Measurements from ENCODE around the gene GLDC.

The GLDC gene

DNA sequence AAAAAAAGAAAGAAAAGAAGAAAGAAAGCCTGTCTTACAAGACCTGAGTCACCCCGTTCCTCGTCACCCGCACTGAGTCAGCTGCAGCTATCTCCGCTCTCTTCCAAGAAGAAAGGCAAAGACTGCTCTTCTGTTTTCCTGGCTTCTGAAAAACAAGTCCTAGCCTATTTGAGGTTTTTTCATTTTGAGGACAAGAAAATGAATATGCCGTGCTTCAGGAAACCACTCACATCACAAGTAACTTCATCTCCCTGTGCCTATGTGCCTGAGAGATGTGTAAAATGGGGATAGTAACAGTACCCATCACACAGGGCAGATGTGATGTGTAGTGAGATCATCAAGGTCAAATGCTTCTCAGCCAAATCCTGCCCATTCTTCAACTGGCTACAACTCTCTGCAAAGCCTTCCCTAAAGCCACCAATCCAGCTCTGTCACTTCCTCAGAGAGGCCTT is 78.4 kb downstream of the GLDC start:
- H3K4me3 ChIP-seq (ENCODE audit: low read depth, low read length): peak overlapping the region; percentile 48
- peak overlapping the region; percentile 66 for H2AFZ ChIP-seq (ENCODE audit: low read length, unreplicated experiment)
- no peaks in the 10 kb centered on the region for H3K79me2 ChIP-seq (ENCODE audit: control insufficient read depth, insufficient read depth, low read length, unreplicated experiment)
- peak overlapping the region; percentile 97 for H3K27ac ChIP-seq (ENCODE audit: low read depth, low read length)
- H3K27me3 ChIP-seq (ENCODE audit: insufficient read depth, low read length): no peaks in the 10 kb centered on the region
- no peaks in the 10 kb centered on the region for H3K36me3 ChIP-seq (ENCODE audit: insufficient read depth, low read length)
- H3K4me1 ChIP-seq (ENCODE audit: control insufficient read depth, insufficient read depth, low read length, unreplicated experiment): peaks cover 50% of the 10 kb centered on the region

DNA sequence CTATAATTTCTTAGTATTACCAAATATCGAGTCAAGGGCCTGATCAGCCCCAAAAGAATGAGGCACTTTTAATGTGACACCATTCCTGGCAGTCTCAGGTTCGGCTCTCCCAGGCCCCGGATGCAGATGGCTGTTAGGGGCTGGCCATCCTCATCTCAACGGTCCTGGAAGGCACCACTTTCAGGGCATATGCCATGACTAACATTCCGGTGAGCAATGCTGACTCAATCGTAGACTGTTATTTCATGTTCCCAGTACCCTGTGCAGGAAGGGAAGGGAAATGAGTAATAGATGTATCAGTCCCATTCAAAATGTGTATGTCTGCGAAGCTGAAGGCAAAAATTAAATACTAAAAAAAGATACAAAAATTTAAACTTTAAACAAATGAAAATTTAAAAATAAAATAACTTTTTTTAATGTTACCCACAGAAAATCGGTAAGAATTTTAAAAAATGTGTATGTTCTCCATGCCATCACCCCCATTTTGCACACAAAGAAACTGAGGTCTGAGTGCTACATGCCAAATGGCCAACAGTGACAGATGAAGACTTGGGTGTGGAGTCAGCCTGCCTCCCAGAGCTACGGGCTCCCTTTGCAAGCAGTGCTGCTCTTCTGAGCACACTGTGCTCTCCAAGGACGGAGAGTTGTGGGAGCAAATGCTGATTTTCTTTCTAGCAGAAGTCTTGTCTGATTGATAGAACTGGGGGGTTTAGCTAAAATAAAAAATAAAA is 79.0 kb downstream of the GLDC start:
- H3K4me3 ChIP-seq (ENCODE audit: low read depth, low read length): peak overlapping the region; percentile 59
- H3K36me3 ChIP-seq (ENCODE audit: insufficient read depth, low read length): no peaks in the 10 kb centered on the region
- H3K27me3 ChIP-seq (ENCODE audit: insufficient read depth, low read length): no peaks in the 10 kb centered on the region
- peaks cover 56% of the 10 kb centered on the region for H3K4me1 ChIP-seq (ENCODE audit: control insufficient read depth, insufficient read depth, low read length, unreplicated experiment)
- H3K79me2 ChIP-seq (ENCODE audit: control insufficient read depth, insufficient read depth, low read length, unreplicated experiment): no peaks in the 10 kb centered on the region
- H2AFZ ChIP-seq (ENCODE audit: low read length, unreplicated experiment): peak overlapping the region; percentile 53
- H3K27ac ChIP-seq (ENCODE audit: low read depth, low read length): peak overlapping the region; percentile 97

DNA sequence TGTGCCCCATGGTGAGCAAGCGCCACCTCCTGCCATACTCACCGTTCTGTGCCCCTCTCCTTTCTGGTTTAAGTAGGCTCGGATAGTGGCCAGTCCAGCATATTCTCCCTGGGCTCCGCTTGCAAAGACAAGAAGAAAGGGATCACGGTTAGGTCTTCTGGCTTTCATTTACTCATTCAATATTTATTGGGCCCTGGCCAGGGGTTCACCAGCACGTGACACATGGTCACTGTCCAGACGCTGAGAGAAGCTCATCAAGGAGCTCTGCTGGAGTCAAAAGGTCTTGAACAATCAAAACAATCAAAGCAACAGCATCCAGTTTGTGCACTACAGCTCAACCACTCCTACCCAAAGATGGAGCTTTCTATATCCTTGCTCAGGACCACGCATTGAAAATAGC is 80.2 kb downstream of the GLDC start:
- Histone ChIP-seq H3K4me1 (ENCODE audit: control insufficient read depth, insufficient read depth, low read length, unreplicated experiment) (peaks cover 57% of the 10 kb centered on the region), H3K36me3 (ENCODE audit: insufficient read depth, low read length) (no peaks in the 10 kb centered on the region), H3K27ac (ENCODE audit: low read depth, low read length) (peak overlapping the region; percentile 97), H3K79me2 (ENCODE audit: control insufficient read depth, insufficient read depth, low read length, unreplicated experiment) (no peaks in the 10 kb centered on the region), H2AFZ (ENCODE audit: low read length, unreplicated experiment) (peak overlapping the region; percentile 35), H3K4me3 (ENCODE audit: low read depth, low read length) (peak overlapping the region; percentile 28), H3K27me3 (ENCODE audit: insufficient read depth, low read length) (no peaks in the 10 kb centered on the region)

DNA sequence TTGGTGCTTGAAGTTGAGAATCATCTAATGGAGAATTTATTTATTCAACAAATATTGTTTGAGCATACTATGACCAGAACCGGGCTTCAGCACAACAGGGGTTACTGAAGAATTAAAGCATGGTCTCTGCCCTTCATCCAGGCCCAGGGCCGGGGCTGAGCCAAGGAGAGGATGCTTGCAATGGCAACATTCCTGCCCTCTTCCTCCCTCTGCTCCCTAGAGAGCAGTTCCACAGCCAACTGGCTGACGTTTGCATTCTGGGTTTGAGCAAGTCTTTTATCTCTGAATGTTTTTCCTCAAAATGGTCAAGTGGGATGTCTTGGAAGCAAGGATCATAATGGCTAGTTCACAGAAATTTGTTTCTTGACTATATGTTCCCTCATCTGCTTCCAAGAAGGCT is 80.7 kb downstream of the GLDC start:
- H3K27me3 ChIP-seq (ENCODE audit: insufficient read depth, low read length): no peaks in the 10 kb centered on the region
- peaks cover 57% of the 10 kb centered on the region for H3K4me1 ChIP-seq (ENCODE audit: control insufficient read depth, insufficient read depth, low read length, unreplicated experiment)
- peak overlapping the region; percentile 35 for H2AFZ ChIP-seq (ENCODE audit: low read length, unreplicated experiment)
- H3K36me3 ChIP-seq (ENCODE audit: insufficient read depth, low read length): no peaks in the 10 kb centered on the region
- no peaks in the 10 kb centered on the region for H3K79me2 ChIP-seq (ENCODE audit: control insufficient read depth, insufficient read depth, low read length, unreplicated experiment)
- H3K27ac ChIP-seq (ENCODE audit: low read depth, low read length): peak overlapping the region; percentile 97
- peak overlapping the region; percentile 28 for H3K4me3 ChIP-seq (ENCODE audit: low read depth, low read length)

DNA sequence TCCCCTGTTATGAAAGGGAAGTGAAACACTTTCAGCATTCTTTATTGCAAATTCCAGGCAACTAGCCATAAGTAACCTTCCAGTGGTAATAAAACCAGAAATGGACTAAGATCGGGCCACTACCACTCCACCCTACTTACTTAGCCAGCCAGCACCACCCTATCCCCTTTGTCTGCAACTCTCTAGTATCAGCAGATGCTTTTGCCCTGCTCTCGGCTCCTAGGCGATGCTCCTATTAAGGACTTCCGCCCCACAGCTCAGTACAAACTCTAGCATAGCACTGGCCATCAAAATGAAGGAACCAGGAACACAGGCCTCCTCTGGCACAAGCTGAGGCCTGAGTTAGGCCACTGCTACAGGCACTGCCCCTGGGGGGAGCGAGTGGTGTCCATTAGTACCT is 81.2 kb downstream of the GLDC start:
- peaks cover 57% of the 10 kb centered on the region for H3K4me1 ChIP-seq (ENCODE audit: control insufficient read depth, insufficient read depth, low read length, unreplicated experiment)
- no peaks in the 10 kb centered on the region for H3K27me3 ChIP-seq (ENCODE audit: insufficient read depth, low read length)
- H3K36me3 ChIP-seq (ENCODE audit: insufficient read depth, low read length): no peaks in the 10 kb centered on the region
- peak overlapping the region; percentile 97 for H3K27ac ChIP-seq (ENCODE audit: low read depth, low read length)
- no peaks in the 10 kb centered on the region for H3K79me2 ChIP-seq (ENCODE audit: control insufficient read depth, insufficient read depth, low read length, unreplicated experiment)
- peak overlapping the region; percentile 35 for H2AFZ ChIP-seq (ENCODE audit: low read length, unreplicated experiment)
- peak overlapping the region; percentile 28; the same call in 1 of the 2 replicates for H3K4me3 ChIP-seq (ENCODE audit: low read depth, low read length)

DNA sequence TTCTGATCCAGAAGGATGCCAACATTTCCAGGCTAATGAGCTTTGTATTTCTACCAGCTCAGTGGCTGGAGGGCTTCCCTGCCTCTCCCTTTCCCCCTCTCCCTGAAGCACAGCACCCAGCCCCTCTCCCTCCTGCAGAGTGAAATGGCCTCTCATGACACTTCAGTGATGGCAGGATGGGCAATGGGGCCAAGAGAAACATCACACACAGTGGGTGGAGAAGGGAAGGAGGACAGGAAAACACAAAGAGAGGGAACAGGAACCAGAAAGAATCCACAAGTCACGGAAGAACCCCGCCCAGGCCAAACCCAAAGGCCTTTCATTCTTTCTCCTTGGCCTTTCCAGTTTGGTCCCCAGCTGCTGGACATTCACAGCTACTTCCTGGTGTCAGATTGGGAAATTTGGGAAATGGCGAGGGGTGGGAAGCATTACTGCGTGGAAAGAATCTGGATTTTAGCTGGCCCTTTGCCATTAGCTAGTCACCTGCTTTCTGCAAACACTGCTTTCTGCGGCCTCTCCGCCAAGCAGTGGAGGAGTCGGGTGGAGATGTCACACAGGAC is 82.6 kb downstream of the GLDC start:
- H2AFZ ChIP-seq (ENCODE audit: low read length, unreplicated experiment): peak overlapping the region; percentile 26
- H3K27ac ChIP-seq (ENCODE audit: low read depth, low read length): peak overlapping the region; percentile 30

DNA sequence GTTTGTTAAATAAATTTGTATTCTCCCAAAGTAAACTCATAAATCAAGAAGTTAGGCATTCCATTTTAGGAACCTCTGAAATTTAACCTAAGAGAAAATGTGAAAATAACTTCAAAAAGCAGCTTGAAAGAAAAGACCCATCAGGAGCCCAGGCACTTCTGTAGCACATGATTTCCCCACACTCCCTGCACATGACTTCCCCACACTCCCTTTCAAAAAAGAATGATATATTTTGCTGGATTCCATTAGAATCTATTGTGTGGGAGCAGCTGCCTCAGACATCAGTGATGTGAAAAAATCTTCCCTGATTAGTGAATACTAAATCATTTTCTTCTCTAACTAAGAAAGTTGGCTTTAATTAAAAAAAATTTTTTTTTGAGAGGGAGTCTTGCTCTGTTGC is 83.3 kb downstream of the GLDC start:
- no peak overlapping the region for H3K4me3 ChIP-seq (ENCODE audit: low read depth, low read length)
- H3K79me2 ChIP-seq (ENCODE audit: control insufficient read depth, insufficient read depth, low read length, unreplicated experiment): no peaks in the 10 kb centered on the region
- H3K4me1 ChIP-seq (ENCODE audit: control insufficient read depth, insufficient read depth, low read length, unreplicated experiment): peaks cover 45% of the 10 kb centered on the region
- 0 out of 2 replicates have a peak overlapping the region, but pooled peaks have one; percentile 3 for H3K27ac ChIP-seq (ENCODE audit: low read depth, low read length)
- no peak overlapping the region for H2AFZ ChIP-seq (ENCODE audit: low read length, unreplicated experiment)
- peaks cover 6% of the 10 kb centered on the region; the same call in 1 of the 2 replicates for H3K36me3 ChIP-seq (ENCODE audit: insufficient read depth, low read length)
- H3K27me3 ChIP-seq (ENCODE audit: insufficient read depth, low read length): no peaks in the 10 kb centered on the region

More for the DNA sequence above, 82.6 kb downstream of the GLDC start:
- no peak overlapping the region for H3K4me3 ChIP-seq (ENCODE audit: low read depth, low read length)
- peaks cover 3% of the 10 kb centered on the region; the same call in 1 of the 2 replicates for H3K36me3 ChIP-seq (ENCODE audit: insufficient read depth, low read length)
- H3K4me1 ChIP-seq (ENCODE audit: control insufficient read depth, insufficient read depth, low read length, unreplicated experiment): peaks cover 53% of the 10 kb centered on the region
- no peaks in the 10 kb centered on the region for H3K79me2 ChIP-seq (ENCODE audit: control insufficient read depth, insufficient read depth, low read length, unreplicated experiment)
- no peaks in the 10 kb centered on the region for H3K27me3 ChIP-seq (ENCODE audit: insufficient read depth, low read length)

DNA sequence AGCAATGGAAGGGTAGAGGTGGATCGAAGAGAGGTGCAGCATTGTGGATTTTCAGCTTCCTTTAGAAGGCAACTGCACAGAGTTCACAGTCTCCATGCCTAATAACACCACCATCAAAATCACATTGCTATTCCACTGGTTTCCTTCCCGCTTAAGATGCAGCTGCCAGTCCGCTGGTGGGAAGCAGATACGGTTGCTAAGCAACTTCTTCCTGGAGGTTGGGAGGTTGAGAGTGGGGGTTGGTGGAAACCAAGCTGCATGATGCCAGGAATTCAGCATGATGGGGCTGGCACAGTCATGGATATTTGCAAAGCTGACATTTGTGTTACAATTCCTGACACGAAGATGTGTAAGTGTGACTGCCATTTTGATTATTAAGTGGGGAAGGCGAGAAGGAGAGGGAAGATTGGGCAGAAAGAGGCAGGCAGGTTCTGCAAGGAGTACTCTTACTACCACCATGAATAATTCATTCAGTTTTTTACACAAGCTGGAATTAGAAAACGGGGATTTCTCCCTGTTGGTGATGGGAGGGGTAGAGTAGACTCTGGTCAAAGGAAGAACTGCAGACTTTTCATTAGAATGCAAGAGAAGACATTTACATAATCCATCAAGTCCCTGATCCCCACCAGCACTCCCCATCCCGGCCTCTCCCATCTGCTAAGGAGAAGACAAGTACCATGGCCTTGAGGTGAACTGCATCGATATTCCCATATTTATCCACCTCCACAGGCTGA is 87.5 kb downstream of the GLDC start:
- H3K27ac ChIP-seq (ENCODE audit: low read depth, low read length): no peak overlapping the region
- no peak overlapping the region for H2AFZ ChIP-seq (ENCODE audit: low read length, unreplicated experiment)
- no peaks in the 10 kb centered on the region for H3K27me3 ChIP-seq (ENCODE audit: insufficient read depth, low read length)
- peaks cover 17% of the 10 kb centered on the region for H3K4me1 ChIP-seq (ENCODE audit: control insufficient read depth, insufficient read depth, low read length, unreplicated experiment)
- H3K79me2 ChIP-seq (ENCODE audit: control insufficient read depth, insufficient read depth, low read length, unreplicated experiment): no peaks in the 10 kb centered on the region
- H3K36me3 ChIP-seq (ENCODE audit: insufficient read depth, low read length): peaks cover 6% of the 10 kb centered on the region; the same call in 1 of the 2 replicates
- no peak overlapping the region for H3K4me3 ChIP-seq (ENCODE audit: low read depth, low read length)

DNA sequence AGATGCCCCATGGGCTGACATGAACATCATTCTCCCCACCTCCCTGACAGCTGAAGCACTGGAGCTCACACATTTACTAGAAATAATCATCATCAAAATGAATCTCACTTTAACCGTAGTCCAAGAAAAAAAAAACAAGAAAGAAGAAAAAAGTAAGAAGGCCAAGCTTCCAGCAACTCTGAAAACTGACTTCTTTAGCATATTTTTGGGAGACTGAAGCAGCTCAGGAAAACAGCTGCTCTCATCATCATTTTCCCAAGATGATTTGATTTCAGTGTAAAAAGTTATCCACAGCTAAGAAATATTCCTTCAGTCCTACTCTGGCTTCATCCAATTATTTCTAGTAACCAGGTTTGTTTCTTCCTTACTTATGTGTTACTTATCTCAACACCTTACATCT is 91.7 kb downstream of the GLDC start:
- Histone ChIP-seq H3K36me3 (ENCODE audit: insufficient read depth, low read length) (peaks cover 6% of the 10 kb centered on the region; the same call in 1 of the 2 replicates), H3K4me3 (ENCODE audit: low read depth, low read length) (no peak overlapping the region), H3K79me2 (ENCODE audit: control insufficient read depth, insufficient read depth, low read length, unreplicated experiment) (no peaks in the 10 kb centered on the region), H3K27ac (ENCODE audit: low read depth, low read length) (no peak overlapping the region), H2AFZ (ENCODE audit: low read length, unreplicated experiment) (no peak overlapping the region), H3K27me3 (ENCODE audit: insufficient read depth, low read length) (no peaks in the 10 kb centered on the region), H3K4me1 (ENCODE audit: control insufficient read depth, insufficient read depth, low read length, unreplicated experiment) (peaks cover 26% of the 10 kb centered on the region)

DNA sequence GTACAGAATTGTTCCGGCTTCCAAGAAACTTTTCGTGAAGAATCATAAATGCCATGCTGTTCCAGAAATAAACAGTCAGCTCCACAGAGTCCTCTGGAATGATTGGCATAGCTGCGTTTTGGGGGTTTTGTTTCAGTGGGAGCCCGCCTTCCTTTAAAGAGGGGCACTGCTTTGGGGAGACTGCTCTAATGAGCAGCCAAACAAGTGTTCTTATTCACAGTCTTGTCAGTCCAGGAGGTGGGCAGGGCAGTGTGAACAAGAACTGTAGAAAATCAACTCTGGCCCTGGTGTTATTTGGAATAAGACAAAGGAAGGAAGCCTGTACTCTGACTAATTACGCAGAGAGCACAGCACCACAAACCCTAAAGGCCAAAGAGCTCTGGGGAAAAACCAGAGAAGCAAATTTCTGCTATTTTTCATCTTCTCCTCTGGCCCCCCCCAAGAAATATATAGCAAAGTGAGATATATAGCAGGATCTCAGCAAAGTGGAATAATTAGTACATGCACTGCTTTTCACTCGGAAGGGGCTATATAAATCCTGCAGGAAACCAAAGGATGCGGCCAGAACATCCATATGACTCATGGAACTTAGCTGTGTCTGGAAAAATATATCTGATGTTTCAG is 92.9 kb downstream of the GLDC start:
- H3K79me2 ChIP-seq (ENCODE audit: control insufficient read depth, insufficient read depth, low read length, unreplicated experiment): no peaks in the 10 kb centered on the region
- H3K4me1 ChIP-seq (ENCODE audit: control insufficient read depth, insufficient read depth, low read length, unreplicated experiment): peaks cover 26% of the 10 kb centered on the region
- no peaks in the 10 kb centered on the region for H3K27me3 ChIP-seq (ENCODE audit: insufficient read depth, low read length)
- peak overlapping the region; percentile 35 for H2AFZ ChIP-seq (ENCODE audit: low read length, unreplicated experiment)
- peak overlapping the region; percentile 16; the same call in 1 of the 2 replicates for H3K4me3 ChIP-seq (ENCODE audit: low read depth, low read length)
- no peaks in the 10 kb centered on the region for H3K36me3 ChIP-seq (ENCODE audit: insufficient read depth, low read length)
- H3K27ac ChIP-seq (ENCODE audit: low read depth, low read length): peak overlapping the region; percentile 68
